GM12873 (cell line): ENCODE measurements around the gene MEGF11.

ENCODE experiments used
- TF ChIP-seq, protein P1 (sequence below): IDR thresholded peaks from 2 replicates; pipeline ENCODE4 v1.5.1; 2012; ENCODE audit warnings: low read depth, mild to moderate bottlenecking, moderate library complexity, low read length, control low read depth; ENCODE audit not compliant: insufficient read depth; ENCODE audit errors: missing control alignments

MEGF11 gene

DNA sequence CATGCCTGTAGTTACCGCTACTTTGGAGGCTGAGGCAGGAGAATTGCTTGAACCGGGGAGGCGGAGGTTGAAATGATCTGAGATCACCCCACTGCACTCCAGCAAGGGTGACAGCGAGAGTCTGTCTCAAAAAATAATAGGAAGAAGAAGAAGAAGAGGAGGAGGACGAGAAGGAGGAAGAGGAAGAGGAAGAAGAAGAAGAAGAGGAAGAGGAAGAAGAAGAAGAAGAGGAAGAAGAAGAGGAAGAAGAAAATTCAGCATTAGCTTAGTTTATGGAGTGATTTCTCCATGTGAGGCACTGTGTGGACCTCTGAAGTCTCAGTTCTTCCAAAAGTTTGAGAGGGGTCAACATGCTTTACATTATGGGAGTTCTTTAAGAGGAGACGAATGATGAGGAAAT lies 17.4 kb upstream of the MEGF11 start:
- TF ChIP-seq, protein P1, sequence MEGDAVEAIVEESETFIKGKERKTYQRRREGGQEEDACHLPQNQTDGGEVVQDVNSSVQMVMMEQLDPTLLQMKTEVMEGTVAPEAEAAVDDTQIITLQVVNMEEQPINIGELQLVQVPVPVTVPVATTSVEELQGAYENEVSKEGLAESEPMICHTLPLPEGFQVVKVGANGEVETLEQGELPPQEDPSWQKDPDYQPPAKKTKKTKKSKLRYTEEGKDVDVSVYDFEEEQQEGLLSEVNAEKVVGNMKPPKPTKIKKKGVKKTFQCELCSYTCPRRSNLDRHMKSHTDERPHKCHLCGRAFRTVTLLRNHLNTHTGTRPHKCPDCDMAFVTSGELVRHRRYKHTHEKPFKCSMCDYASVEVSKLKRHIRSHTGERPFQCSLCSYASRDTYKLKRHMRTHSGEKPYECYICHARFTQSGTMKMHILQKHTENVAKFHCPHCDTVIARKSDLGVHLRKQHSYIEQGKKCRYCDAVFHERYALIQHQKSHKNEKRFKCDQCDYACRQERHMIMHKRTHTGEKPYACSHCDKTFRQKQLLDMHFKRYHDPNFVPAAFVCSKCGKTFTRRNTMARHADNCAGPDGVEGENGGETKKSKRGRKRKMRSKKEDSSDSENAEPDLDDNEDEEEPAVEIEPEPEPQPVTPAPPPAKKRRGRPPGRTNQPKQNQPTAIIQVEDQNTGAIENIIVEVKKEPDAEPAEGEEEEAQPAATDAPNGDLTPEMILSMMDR = no peak

DNA sequence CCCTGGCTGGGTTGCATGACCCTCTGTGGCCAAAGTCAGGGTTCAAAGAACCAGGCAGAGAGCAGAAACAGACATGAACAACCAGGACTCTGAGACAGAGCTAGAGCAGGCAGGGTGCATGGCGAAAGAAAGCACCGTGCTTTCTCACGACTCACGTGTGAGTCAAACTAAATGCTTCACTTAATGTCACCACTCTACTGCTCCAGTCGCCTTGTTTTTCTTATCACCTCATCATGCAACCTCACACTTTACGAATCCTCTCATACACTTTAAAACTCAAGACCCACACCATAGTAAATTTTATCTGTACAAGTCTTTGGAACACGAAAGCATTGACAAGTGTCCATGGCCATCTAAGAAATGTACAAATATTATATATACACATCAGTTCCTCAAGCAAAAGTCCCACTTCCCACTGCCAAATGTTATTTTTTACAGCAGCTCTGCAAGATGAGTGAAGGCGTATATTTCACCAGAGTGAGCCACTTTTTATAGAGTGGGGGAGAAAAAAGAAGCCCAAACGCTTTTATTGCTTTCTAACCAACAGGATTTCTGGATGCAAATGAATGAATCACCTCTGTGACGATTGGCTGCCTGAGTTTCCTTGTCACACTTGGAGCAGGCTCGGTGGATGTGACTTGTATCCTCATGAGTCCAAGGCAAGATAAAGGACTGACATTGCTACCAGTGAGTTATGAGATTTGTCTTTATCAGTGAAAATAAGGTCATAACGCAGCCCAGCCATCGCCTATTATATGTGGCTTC lies 16.0 kb upstream of the MEGF11 start:
- TF ChIP-seq, protein P1 = no peak

DNA sequence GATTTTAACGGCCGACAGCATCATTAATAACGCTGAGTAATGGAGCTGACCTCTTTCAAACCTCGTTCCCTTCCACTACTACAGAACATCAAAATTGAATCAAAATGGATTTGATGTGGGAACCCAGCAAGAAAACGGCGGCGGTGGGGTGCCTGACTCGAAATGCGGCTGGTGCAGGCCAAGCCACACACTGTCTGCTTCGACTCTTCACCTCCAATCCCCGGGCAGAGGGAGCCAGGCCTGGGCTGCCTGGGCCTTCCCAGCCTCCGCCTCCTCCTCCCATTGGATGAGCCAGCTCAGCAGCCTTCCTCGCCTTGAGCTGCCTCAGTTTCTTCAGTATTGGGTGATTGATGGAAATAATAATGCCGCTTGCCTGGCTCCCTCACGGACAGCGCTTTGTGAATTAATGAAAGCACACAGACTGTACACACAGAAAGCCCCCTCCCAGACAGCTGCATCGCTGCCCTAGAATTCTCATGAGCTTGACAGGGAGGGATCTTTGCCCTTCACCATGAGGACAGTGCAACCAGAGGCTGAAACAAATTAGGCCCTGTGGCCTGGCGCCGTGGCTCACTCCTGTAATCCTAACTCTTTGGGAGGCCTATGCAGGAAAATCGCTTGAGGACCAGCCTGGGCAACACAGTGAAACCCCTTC lies 11.4 kb upstream of the MEGF11 start:
- TF ChIP-seq, protein P1 = no peak

DNA sequence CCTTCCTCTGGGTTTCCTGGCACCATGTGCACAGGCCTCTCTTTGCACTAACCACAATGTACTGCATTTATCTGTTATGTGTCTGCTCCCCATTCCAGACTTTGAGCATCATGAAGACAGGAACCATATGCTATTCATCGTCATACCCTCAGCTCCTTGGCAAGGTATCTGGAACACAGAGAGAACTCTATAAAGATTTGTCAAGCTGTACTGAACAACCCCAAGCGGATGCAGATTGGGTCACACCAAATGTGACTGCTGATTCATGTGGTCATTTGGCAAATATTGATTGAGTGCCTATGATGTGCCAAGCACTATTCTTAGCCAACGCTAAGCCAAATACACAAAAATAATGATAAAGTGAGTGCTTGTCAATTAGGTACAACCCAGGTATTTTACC lies 7.5 kb upstream of the MEGF11 start:
- TF ChIP-seq, protein P1 = no peak

DNA sequence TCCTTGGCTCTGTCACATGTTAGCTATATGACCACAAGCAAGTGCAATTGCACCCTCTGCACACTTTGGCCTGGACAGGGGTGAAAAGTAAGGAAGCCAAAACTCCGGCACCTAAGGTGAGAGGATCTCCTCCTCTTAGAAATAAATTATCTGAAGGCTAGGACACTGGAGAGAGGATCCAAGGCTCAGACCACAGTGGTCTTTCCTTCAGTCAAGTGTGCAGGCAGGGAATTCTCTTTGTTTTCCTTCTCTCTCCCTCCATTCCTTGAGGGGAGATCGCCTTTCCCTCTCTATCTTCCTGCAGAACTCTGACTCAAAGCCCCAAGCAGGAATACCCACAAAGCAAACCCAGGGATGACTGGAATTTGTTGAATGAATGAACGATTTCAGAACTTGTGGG lies 3.1 kb upstream of the MEGF11 start:
- TF ChIP-seq, protein P1 = no peak

DNA sequence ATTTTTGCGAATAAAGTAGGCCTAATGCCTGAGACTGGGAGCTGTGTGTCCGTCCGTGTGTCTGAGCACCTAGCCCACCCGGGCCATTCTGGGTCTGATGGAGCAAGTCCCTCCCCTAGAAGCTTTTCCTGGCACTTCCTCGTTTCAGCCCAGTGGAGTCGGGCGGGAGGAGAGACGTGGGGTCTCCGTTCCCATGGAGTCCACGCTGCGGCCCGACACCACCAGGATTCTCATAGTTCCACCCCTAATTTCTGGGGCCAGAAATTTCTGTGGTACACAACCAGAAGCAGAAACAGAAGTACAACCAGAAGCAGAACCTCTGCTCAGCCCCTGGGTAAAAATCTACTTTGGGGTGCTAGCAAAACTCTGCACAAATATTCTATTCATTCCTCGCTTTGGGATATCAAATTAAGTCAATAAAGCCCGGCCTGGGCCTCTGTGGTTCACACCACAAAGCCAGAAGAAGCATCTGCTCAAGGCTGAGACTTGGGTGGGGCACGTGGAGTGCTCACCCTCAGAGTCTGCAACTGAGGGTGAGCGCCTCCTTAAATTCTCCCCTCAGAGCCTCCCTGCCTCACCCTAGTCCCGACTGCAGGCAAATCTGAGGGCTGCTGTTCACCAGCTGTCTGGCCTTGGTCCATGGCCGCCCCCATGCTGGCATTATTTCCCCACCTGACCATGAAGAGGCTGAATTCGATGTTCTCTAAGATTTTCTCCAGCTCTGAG lies 1.6 kb upstream of the MEGF11 start:
- TF ChIP-seq, protein P1 = no peak
